Astrocyte of the hippocampus (primary cell): ENCODE data around the gene MYBL2.

Experiments used
- DNase-seq: peaks from one replicate; pipeline ENCODE4 v3.0.0; 2011; ENCODE audit warnings: low read depth, low spot score

MYBL2 gene

DNA sequence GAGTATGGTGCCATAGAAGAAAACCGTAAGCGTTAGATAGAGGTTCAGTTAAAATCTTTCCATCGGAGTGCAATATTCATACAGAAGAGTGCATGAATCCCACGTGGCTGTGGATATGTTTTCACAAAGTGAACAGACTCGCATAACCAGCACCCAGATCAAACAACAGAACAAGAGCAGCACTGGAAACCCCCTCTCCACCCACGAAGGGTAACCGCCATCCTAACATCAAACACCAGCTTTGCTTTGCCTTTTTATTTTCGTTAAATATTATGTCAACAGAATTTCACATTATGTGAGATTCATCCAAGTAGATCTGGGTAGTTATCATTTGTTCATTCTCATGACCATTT is 55.2 kb downstream of the MYBL2 start:
- no peak for DNase-seq

GRCh38 chr20:43723186-43723585 is 56.3 kb downstream of the MYBL2 start:
- no peak for DNase-seq

DNA sequence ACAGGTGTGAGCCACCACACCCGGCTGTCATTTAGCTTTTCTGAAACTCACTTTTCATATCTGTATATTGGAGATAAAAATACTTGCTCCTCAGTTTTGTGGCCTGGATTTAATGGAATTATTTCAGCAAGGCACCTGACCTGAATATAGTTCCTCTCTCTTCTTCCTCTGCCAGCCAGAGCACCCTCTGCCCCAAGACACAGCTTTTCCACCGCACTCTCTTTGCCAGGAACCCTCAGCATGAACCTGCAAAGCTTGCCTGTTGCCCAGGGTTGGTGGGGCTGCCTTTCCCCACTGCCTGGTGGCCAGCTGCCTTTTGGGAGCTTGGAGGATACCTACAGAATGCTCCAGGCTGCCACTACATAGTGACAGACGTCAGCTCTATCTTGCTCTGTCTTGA is 56.8 kb downstream of the MYBL2 start:
- DNase-seq, result no peak

DNA sequence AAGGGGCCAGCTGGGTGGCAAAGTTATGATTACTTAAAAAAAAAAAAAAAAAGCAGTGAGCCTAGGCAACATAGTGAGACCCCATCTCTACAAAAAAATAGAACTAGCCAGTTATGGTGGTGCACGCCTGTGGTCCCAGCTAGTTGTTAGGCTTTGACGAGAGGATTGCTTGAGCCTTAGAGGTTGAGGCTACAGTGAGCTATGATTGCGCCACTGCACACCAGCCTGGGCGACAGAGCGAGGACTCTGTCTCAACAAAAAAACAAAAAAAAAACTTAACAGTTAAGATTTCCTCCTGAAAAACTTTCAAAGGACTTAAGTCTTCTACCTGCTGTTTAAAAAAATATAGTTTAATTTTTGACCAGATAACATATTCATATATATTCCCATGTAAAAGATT is 57.5 kb downstream of the MYBL2 start:
- DNase-seq, result no peak

GRCh38 chr20:43725666-43726065 is 58.8 kb downstream of the MYBL2 start:
- no peak for DNase-seq

DNA sequence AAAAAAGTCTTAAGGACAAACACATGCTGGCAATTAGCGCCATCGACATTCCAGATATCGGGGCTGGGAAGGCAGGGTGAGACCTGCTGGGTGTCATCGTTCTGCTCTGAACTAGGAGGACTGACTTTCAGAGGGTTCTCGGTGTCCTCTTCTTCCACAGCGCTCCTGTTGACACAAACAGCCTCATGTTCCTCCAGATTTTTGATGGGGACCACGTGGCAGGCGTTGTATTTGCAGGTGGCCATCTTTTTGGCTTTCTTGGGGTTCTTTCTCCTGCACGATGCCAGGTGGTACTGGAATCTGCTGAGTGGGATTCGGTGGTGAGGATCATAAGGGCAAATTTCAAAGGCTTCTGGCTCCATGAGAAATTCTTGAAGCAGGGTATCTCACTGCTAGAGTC is 59.4 kb downstream of the MYBL2 start:
- DNase-seq, result no peak

DNA sequence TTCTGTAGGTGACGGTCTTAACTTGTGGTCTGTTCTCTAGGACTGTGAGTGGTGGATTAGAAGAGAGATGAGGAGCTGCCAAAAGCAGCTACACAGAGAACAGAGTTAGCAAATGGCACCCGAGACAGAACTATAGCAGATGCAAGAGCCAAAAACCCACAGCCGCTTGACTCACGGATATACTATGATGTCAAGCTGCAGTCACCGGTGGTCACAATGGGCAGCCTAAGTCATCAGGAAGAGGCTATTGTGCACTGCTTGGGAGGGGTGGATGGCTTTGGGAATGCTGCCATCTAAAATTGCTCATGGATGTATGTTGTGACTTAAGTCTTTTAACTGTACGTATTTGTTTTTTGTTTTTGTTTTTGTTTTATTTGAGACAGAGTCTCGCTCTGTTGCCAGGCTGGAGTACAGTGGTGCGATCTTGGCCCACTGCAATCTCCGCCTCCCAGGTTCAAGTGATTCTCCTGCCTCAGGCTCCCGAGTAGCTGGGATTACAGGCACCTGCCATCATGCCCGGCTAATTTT is 60.0 kb downstream of the MYBL2 start, which contains the start of gene GTSF1L:
GTSF1L (minus strand) TSS at position 192 of the 528 bp plus-strand sequence. CDS start 308 bp downstream, outside the sequence.
- DNase-seq, result peak; percentile 84

- DNase-seq, result no peak
Observed at GRCh38 chr20:43727980-43728590, 61.2 kb downstream of the MYBL2 start.

- no peak for DNase-seq
Observed at GRCh38 chr20:43728686-43729255, 61.9 kb downstream of the MYBL2 start.

DNA sequence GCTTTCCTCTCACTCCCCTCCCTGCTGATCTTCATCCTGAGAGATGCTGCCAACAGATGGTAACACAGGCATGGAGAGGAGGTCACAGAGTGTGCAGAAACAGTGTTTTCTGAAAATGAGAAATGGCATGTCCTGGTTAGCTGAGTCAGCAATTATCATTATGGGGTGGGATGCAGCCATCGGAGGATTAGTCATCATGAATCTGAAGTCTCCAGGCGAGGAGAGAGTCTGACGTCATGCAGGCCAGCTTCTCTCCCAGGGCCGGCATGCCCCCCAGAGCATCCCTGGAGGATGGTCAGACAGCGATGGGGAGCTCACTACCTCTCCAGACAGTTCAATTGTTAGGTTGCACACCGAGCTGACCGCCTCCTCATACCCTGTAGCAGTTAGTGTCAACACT is 64.6 kb downstream of the MYBL2 start:
- DNase-seq, result peak; percentile 74

DNA sequence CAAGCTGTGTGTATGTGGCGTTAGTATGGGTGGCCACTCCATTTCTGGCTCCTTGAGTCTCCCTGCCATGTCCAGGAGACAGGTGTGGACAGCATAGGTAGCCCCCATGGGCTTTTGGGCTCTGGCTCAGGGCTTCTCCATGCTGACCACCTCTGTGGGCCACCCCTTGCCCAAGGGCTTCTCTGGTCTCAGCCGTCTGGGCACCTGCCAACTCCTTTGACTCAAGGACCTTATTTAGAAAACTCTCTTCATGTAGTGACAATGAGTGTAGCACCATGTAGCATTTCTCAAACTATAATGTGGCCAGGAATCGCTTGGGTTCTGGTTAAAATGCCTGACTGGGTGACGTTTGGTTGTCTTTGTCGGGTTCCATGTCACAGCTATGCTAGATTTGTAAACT is 65.0 kb downstream of the MYBL2 start:
- DNase-seq, result peak; percentile 42

- no peak for DNase-seq
Observed at GRCh38 chr20:43736588-43737158, 69.8 kb downstream of the MYBL2 start.

GRCh38 chr20:43737925-43738324 is 71.0 kb downstream of the MYBL2 start:
- no peak for DNase-seq

GRCh38 chr20:43739148-43739749 is 72.3 kb downstream of the MYBL2 start:
- no peak for DNase-seq

DNA sequence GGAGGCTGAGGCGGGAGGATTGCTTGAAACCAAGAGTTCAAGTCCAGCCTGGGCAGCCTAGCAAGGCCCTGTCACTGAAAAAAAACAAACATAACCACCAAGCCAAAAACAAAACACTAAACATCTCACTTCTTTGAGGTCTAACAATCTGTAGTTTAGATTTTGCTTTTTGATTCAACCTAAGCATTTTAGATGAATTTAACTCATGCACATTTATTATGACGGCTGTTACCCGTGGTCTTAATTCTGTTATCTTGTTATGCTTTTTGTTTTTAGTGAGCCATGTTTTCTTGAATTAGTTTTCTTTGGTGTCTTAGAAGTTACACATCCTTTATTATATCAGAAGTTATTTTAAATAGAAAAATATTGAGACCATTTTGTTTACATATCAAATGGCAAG is 73.7 kb downstream of the MYBL2 start:
- DNase-seq, result no peak

- DNase-seq, result no peak
Observed at GRCh38 chr20:43744151-43744611, 77.3 kb downstream of the MYBL2 start.

- DNase-seq, result no peak
Observed at GRCh38 chr20:43744966-43745730, 78.2 kb downstream of the MYBL2 start.

GRCh38 chr20:43746344-43747137 is 79.6 kb downstream of the MYBL2 start:
- no peak for DNase-seq

GRCh38 chr20:43748274-43748673 is 81.4 kb downstream of the MYBL2 start:
- no peak for DNase-seq

- DNase-seq, result peak; percentile 85
Observed at GRCh38 chr20:43749734-43750294, 82.9 kb downstream of the MYBL2 start.

- DNase-seq, result no peak
Observed at GRCh38 chr20:43750774-43751166, 83.9 kb downstream of the MYBL2 start.
